GM18858 (cell line): ENCODE measurements around the gene FZD7.

ENCODE experiments used
- ATAC-seq: cut with Tn5 transposase; IDR thresholded peaks from one replicate; pipeline ENCODE4 v1.9.1; 2021; ENCODE audit not compliant: unreplicated experiment

FZD7 gene

DNA sequence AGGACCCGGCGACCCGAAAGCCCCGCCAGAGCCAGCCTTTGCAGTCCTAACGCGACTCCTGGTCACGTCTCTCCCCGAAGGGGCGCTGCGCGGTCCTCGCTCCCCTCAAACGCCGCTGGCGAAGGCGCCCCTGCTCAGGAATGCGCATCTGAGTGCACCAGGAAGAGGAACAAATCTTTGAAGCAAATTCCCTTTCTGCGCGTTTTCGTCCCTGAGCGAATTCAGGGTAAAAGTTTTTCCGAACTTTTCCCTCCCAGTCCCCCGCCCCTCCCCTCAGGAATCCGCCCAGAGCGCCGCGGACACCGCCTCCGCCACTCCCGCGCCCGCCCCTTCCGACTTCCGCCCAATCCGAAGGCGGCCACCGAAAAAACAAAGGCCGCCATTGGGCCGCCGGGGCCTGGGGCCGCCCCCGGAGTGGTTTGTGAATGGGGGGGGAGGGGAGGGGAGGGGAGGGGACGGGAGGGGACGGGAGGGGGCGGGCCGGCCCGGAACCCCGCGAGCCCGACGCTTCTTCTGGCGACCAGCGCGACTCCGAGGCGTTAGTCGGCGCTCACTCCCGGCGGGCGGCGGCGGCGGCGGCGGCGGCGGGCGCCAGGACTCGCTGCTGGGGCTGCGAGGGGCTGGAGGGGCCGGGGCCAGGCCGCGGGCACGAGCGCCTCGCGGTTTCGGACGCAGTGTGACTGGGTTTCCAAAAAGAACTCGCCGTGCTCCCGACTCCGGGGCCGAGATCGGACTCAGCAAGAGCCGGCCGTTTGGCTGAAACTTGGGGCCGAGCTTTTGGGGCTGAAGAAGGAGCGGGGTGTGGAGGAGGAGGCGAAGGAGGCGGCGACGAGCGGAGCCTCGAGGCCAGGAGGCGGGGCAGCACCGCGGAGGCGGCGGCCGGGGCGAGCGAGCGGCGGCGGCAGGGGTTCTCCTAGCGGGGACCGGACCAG is at the start of gene FZD7:
Gene FZD7, plus strand, starts transcription at position 539 of the 932 bp plus-strand sequence. CDS start 793 bp downstream, outside the sequence.
- ATAC-seq, result peak; percentile 71

DNA sequence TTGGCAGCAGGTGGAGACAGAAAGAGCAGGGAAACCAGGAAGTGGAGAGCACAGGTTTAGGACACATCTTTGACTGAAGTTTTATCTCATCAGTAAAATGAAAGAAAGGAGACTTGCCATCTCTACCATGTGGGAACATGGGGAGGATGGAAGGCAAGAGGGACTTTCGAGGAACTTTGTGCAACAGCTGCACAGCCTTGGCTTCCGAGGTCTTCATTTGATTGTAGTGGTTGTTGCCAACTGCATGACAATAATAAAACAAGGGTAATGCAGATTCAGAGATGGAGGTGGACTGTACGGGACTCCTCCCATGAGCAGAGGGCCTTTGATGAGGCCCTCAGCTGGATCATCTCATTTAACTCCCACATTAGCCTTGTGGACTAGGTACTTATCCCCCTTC is 49.3 kb upstream of the FZD7 start:
- ATAC-seq, result no peak

DNA sequence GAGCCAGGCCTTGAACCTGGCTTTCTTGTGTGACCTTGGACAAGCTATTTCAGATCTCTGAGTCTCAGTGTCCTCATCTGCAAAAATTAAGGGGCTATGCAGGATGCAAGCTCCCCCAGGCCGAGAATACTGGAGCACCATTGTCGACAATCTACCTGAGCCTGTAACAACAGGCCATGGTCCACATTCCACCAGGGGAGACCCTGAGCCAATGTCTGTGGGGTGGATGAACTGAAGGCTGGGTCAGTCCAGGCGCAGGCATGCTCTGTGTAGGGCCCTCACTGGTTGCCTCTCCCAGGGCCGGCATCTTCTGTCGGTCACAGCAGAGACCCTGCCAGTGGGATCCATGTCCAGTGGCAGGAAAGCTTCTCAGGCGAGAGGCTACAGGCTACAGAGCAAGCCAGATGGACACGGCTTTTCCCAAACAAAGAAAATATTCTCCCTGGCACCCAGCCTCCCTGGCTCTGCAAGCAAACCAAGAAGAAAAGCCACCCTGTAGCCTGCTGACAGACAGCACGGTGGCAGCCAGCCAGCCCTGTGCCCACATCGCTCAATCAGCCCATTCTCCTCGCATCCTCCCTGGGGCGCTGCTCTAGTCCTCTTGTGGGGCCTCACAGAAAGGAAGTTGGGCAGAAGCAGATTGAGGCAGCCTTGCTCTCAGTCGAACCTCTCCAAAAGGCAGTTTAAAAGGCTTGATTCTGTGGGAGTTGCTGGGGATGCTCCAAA is 48.7 kb upstream of the FZD7 start:
- no peak for ATAC-seq

DNA sequence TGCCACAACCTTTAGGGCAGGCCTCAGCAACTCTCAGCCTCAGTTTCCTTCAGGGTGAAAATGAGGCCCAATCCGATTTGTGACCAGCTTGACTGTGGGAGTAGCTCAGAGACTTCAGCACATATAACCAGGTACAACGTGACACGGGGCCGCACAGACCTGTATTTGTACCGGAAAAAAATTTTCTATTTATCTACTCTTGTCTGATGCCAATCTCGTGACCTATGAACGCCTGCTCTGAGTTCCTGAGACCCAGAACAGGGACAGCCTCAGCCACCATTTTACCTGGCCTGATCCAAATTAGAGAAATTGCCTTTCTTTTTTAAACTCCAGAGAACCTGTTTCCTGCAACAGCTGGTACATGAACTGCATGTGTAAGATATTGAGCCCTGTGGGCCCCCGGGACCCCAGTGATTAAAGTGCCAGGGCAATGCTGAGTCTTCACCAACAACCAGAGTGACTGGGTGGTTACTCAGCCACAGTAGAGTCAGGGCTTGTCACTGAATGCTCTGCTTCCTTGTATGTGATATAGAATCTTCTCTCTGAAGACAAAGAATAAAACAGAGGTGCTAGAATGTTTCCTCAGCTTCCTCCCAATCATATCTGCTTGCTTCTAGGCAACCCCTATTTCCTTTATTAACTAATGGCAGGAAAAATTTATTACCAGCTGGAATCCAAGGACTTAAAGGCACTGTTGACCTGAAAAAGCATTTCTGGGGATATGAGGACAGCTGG is 47.8 kb upstream of the FZD7 start:
- no peak for ATAC-seq

DNA sequence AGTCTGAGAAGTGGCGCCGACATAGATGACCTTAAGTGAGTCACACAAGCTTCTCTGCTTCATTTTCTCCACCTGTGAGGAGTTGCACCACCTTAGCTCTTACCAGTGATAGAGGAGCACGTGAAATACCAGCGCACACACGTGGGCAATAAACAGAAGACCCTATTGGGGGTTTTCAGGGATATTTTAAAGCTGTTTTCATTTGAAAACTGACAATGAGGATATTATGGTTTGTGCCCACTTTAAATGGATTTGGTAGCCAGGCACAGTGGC is 47.3 kb upstream of the FZD7 start:
- ATAC-seq, result no peak

DNA sequence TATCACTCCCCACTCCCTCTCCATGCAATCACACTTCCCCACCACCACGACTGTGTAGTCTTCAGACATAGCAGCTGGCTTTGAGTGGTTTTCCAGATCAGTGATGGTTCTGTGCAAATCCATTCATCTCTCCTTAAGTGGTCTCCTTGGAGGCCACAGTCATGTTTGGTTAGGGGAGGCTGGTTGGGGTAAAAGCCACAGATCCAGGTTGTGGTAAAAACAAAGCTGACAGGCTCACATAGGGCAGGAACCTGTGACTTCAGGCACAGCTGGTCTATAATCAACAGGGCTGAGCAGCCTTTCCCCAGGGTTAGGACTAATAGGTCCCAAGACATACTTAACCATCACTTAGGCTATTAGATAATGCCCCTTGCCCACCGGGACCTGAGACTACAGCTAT is 46.2 kb upstream of the FZD7 start:
- no peak for ATAC-seq

DNA sequence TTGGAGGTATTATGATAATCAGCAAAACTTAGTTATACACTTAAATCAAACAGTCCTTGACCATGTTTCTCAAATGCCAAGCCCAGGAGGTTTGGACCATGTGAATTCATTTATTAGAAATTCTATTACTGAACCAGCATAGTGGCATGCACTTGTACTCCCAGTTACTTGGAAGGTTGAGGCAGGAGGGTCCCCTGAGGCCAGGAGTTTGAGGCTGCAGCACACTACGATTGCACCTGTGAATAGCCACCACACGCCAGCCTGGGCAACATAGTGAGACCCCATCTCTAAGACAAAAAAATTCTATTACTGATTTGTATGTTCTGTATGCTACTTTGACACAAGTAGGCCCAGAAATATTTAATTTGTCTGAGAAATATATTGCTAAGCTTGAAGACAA is 43.6 kb upstream of the FZD7 start:
- no peak for ATAC-seq

DNA sequence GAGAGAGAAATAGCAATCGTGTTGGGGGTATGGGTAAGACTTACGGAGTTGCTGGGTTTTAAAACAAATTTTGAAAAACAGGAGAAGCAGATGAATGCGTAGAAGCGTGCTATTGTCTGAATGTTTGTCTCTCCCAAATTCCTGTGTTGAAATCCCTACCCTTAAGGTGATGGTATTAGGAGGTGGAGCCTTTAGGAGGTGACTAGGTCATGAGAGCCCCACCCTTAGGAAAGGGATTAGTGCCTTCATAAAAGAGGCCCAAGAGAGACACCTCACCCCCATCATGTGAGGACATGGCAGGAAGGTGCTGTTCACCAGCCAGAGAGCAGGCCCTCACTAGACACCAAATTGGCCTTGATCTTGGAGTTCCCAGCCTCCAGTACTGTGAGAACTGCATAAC is 40.7 kb upstream of the FZD7 start:
- ATAC-seq, result no peak

DNA sequence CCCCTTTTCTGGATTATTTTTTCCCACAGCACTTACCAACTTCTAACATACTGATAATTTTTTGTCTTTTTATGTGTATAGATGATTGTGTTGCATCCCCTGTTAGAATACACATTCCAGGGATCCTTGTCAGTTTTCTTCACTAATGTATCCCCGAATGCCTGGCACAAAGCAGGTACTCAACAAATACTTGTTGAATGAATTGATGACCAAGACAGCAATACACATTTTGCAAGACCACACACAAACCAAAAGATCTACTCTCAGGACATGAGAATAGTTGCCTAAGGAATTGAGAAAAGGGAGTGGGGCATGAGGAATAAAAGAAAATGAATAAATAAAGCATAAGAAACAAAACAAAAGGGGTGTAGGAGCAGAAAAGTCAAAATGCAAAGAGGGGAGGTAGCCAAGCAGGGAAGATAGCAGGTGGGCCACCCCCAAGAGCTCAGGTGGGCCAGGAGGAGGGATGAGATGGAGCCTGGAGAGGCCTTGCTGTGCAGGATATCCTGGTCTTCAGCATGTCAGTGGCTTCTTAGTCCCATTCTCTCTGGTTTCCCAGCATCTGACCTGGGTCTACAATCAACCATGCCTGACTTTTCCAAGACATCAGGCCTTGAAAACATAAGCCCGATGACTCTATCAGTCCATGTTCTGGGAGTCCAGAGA is 38.5 kb upstream of the FZD7 start:
- no peak for ATAC-seq

DNA sequence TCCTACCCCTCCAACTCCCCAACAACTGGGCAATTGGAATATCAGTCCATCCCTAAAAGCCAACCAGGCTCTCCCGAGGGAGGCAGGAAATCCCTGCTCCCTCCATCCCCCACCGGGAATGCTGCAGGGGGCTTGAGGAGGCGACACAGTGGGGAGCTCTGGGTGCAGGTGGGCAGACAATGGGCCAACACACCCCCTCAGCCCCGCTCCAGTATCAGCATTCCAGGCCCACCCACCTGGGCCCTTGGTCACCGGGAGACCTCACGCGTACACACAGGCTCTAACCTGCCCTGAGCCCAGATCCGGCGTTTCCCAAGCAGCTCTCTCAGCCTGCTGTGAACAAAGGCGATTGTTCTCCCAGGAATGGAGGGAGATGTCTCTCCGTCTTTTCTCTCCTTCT is 37.6 kb upstream of the FZD7 start:
- no peak for ATAC-seq

DNA sequence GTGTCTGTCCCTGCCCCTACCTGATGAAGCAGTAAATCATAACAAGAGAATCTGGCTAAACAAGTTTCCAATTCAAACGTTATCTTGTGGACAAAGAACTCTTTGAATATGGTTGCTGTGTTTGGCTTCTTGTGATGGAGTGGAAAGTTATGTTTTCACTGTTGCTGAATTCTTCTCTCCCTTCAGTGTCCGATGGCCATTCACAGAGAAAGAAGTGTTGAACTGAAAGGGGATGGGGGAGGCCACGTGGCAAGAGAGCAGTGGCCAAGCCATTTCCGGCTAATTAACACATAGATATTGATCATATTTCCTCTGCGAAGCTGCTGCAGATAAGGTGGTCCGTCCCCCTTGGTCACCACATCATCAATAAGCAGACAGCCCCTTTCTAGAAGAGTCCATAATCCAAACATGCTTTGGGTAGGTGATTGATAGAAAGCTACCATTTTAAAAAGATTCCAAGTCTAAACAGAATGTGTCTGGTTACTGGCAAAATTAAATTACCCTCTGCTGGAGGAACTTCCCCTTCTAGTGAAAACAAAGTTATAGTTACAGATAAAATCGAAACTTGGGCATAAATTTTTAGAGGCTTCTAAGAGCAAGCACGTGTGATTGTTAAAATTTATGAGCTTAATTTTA is 36.9 kb upstream of the FZD7 start:
- ATAC-seq, result no peak

DNA sequence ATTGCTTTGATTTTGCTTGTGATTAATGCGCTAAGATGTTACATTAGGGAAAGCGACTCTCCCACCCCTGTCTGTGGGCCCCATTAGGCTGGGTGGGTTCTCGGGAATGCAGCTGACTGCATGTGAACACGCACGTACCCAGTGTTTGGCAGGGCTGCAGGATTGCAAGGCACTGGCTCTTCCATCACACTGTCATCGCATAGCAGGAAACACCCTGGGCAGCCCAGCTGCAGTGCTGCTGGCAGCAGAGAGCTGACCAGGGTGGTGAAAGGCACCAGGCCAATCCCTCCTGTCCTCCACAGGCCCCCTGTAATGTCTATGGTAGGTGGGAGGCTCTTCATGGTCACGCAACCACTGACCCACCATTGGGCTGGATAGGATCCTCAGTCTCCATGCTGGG is 34.4 kb upstream of the FZD7 start:
- no peak for ATAC-seq

DNA sequence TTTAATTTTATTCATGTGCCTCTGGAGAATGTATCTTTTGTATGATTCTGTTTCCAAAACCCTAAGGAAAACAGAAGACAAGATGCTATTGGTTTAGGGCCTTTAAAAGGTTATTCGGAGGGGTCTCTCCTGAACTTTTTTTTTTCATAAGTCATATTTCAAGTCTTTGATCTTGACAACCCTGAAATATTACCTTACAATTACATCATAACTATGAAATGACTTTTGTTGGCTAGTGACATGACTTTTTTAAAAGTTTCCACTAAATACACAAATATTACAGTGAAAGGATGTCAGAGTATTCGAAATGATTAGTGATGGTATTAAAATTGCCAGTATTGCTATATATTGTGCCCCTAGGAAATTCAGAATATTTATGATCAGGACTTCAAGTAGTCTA is 31.8 kb upstream of the FZD7 start:
- ATAC-seq, result no peak

DNA sequence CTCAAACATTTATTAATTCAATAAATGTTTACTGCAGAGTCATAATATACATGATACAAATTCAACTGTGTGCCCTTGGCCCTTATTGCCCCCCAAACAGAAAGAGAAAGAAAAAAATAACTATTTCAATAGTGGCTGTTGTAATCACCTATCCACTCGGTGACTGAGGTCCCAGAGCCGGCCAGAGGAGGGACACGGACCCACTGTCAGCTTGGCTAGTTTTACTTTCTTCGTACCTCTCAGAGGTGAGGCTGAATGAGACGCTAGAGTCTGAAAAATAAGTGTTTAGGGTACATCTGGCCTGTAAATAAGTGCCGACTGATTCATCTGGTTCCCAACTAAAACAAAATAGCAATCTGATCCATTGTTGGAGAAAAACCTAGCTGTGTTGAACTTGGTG is 31.3 kb upstream of the FZD7 start:
- ATAC-seq, result no peak

DNA sequence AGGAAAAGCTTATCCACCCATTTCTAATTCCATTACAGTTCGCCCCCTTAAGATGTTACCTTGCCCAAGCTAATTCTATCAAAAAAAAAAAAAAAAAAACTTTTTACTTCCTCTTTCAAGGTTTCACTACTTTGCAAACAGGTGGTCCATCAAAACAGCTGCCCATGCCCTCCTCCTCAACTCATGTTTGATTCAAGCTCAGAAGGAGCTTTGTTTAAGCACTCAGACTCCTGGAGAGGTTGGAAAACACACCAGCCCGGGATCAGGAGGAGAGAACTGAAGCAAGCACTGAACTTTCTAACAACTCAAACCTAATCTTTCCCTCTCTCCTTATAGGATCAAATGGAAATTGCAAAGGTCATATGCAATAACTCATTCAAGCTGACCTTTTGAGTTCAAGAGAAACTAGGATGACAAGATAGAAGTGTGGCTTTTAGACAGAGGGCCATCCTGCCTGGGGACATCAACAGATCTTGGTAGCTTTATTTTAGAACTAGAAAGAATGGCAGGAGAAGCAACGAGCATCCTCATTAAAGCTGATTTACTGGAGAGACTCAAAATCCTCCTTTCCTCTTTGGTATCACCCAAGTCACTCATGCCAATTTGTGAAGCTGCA is 28.3 kb upstream of the FZD7 start:
- ATAC-seq, result no peak

DNA sequence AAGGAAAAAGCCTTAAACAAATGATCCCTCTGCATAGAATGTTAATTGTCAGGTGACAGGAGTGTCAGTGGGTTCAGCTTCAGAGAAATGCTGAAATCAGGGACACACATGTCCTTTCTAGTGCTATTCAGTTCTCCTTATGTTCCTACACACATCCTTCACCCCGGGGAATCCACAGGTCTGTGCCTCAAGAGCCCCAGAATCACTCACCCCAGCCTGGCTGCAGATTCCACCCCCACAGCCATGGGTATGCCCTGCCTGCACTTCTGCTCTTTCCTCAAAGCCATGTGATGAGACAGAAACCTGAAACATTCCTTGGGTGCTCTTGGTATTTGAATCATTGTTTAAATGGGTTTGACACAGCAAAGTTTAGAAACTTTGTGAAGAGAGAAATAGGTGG is 27.4 kb upstream of the FZD7 start:
- ATAC-seq, result no peak

DNA sequence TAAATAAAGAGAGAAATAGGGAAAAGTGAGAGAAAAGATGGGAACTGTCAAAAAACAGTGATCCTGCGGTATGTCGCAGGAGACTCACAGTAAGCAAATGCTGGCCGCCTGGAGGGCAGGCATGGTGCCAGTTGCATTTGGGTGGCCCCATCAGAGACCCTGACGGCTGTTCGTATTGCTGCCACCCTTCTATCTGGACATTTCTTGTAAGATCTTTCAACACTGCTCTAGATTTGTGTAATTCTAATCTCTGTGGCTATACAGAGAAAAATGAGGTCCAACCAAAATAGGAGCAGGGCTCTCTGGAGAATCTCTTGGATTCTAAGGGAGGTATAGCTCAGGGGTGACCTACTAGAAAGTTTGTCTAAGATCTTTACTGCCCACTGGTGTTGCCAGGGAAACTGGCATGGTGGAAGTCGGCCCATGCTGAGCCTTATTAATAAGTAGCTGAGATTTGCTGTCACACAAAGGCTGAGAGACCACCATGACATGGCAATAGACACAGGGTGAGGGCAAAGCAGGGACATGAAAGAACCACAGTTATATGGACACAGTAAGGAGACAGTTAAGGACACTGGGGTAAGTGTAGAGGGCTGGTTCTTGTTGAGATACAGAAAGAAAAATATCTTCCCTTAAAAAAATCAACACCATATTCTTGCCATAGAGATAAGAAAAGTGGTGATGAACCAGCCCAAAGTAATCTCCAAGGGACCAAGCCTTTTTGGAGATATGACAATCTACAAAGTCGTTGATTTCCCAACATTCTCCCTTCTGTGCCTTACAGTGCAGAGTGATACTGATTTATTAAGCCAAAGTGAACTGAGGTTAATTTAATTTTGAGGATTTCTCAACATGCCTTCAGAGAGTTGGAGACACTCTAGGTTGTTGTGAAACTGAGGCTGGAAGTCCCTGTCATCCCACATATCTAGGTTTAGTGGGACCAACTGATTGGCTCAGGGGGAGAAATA is 26.4 kb upstream of the FZD7 start:
- no peak for ATAC-seq

DNA sequence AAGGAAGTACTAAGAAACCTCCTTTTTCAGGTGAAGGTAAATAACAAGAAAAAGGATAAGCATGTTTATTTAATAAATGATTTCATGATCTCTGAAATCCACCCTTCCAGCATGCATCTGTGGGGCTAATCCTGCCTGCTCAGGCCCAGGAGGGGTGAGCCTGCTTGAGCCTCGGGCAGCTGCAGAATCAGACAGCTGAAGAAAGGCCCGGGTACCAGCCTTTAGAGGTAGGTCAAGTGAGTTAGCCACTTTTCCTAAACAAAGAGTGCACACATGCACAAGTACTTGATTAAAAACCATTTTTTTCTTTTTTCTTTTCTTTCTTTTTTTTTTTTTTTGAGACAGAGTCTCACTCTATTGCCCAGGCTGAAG is 25.7 kb upstream of the FZD7 start:
- no peak for ATAC-seq

DNA sequence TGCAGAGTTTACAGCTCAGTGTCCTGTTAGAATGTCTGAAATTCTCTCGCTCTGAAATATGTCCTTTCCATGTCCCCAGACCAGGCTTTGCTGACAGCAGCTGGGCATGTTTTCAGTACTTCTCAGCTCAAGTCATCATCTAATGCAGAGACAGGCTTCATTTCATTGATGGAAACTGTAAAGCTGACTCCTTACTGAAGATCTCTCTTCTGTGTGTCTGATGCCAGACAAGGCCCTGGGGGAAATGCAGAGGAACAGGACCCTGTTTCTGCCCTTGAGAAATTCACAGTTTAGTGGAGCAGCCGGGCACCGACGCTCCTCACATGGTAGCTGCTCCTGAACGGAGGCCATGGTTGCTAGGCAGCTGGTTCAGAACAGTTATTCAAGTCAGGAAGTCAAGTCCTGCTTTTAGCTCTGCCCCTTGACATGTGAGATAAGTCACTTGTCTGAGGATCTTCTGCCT is 24.6 kb upstream of the FZD7 start:
- ATAC-seq, result no peak
